HEK293 (cell line): ENCODE data around the gene KCNK15.
A peak's percentile ranks its signal among the peaks of the same experiment; 100 is the strongest.

Experiments
- CTCF ChIA-PET: fragments of 350-600 bp; formaldehyde crosslinking; extraction: SDS; loops from one replicate; lab custom pipeline; 2021; ENCODE audit warnings: antibody characterized with exemption; lab: Yijun Ruan, JAX
- POLR2A ChIA-PET: fragments of 300-600 bp; formaldehyde crosslinking; extraction: SDS; loops from one replicate; lab custom pipeline; 2020; ENCODE audit warnings: antibody characterized with exemption, inconsistent platforms; lab: Yijun Ruan, JAX
- H3K27ac ChIP-seq: fragments of 200-500 bp; sonication (Bioruptor generic); 2 replicates; pipeline ENCODE4 v1.5.1; 2014; ENCODE audit warnings: low read depth, low read length, control low read depth, inconsistent platforms; ENCODE audit errors: extremely low read depth
- H3K36me3 ChIP-seq, 2 experiments: fragments of 200-500 bp in 1 of 2; sonication (Bioruptor generic) in 1 of 2; 1 replicate in 1 of 2; 2 replicates in 1 of 2; pipeline ENCODE4 v1.5.1; 2014 to 2017; ENCODE audit warnings: inconsistent platforms in 2 of 2, low read length in 2 of 2; ENCODE audit not compliant: control insufficient read depth in 2 of 2, insufficient read depth in 1 of 2
- H3K4me1 ChIP-seq: fragments of 200-500 bp; sonication (Bioruptor generic); 2 replicates; pipeline ENCODE4 v1.5.1; 2014; ENCODE audit warnings: mild to moderate bottlenecking, low read length, inconsistent platforms; ENCODE audit not compliant: control insufficient read depth, insufficient read depth
- H3K4me3 ChIP-seq: 2 replicates; pipeline ENCODE4 v1.5.1; 2011; ENCODE audit warnings: low read depth, mild to moderate bottlenecking, control low read depth, low read length, moderate library complexity
- H3K9me3 ChIP-seq: fragments of 200-500 bp; sonication (Bioruptor generic); 2 replicates; pipeline ENCODE4 v1.5.1; 2014; ENCODE audit warnings: low read depth, low read length, inconsistent platforms; ENCODE audit not compliant: control insufficient read depth, insufficient read depth
- KLF10 ChIP-seq: fragments of 450-650 bp; IDR thresholded peaks from 2 replicates; pipeline ENCODE4 v1.5.1; 2018; ENCODE audit warnings: missing biosample characterization, mild to moderate bottlenecking, missing genetic modification characterization
- SETDB1 ChIP-seq: IDR thresholded peaks from one replicate; pipeline ENCODE4 v1.6.1; 2017; ENCODE audit warnings: mild to moderate bottlenecking, low read length, moderate library complexity, mixed read lengths; ENCODE audit not compliant: insufficient read length
- SP3 ChIP-seq: fragments of 450-650 bp; formaldehyde crosslinking; IDR thresholded peaks from 2 replicates; pipeline ENCODE4 v1.5.1; 2016; ENCODE audit warnings: missing biosample characterization, missing genetic modification characterization
- ZBTB11 ChIP-seq: fragments of 450-650 bp; formaldehyde crosslinking; conservative IDR thresholded peaks from 2 replicates; pipeline ENCODE4 v1.5.1; 2016; ENCODE audit warnings: low read depth, missing biosample characterization, missing genetic modification characterization
- ZIC2 ChIP-seq: fragments of 450-650 bp; formaldehyde crosslinking; IDR thresholded peaks from 2 replicates; pipeline ENCODE4 v1.5.1; 2016; ENCODE audit warnings: missing biosample characterization, missing genetic modification characterization
- ZNF146 ChIP-seq: fragments of 450-650 bp; formaldehyde crosslinking; IDR thresholded peaks from 2 replicates; pipeline ENCODE4 v1.5.1; 2016; ENCODE audit warnings: missing biosample characterization, missing genetic modification characterization
- ZNF2 ChIP-seq: fragments of 450-650 bp; formaldehyde crosslinking; IDR thresholded peaks from 2 replicates; pipeline ENCODE4 v1.5.1; 2016; ENCODE audit warnings: missing biosample characterization, missing genetic modification characterization
- ZNF23 ChIP-seq: fragments of 450-650 bp; formaldehyde crosslinking; IDR thresholded peaks from 2 replicates; pipeline ENCODE4 v1.5.1; 2016; ENCODE audit warnings: missing biosample characterization, missing genetic modification characterization, borderline replicate concordance
- ZNF341 ChIP-seq: fragments of 450-650 bp; formaldehyde crosslinking; IDR thresholded peaks from 2 replicates; pipeline ENCODE4; 2016; ENCODE audit warnings: low read depth, missing biosample characterization, missing genetic modification characterization
- ZNF416 ChIP-seq: fragments of 450-650 bp; formaldehyde crosslinking; IDR thresholded peaks from 2 replicates; pipeline ENCODE4 v1.5.1; 2016; ENCODE audit warnings: missing biosample characterization, missing genetic modification characterization
- ZNF561 ChIP-seq: fragments of 450-650 bp; IDR thresholded peaks from 2 replicates; pipeline ENCODE4 v1.5.1; 2018; ENCODE audit warnings: missing biosample characterization, missing genetic modification characterization, borderline replicate concordance
- ZNF707 ChIP-seq: fragments of 450-650 bp; formaldehyde crosslinking; IDR thresholded peaks from 2 replicates; pipeline ENCODE4 v1.5.1; 2016; ENCODE audit warnings: missing biosample characterization, missing genetic modification characterization
- ZNF837 ChIP-seq: fragments of 450-650 bp; formaldehyde crosslinking; IDR thresholded peaks from 2 replicates; pipeline ENCODE4 v1.5.1; 2016; ENCODE audit warnings: missing biosample characterization, missing genetic modification characterization
- TF ChIP-seq, protein P1 (sequence below): fragments of 450-650 bp; formaldehyde crosslinking; IDR thresholded peaks from 2 replicates; pipeline ENCODE4 v1.5.1; 2016; ENCODE audit warnings: missing biosample characterization, missing genetic modification characterization
- TF ChIP-seq, protein P2 (sequence below): fragments of 450-650 bp; formaldehyde crosslinking; IDR thresholded peaks from 2 replicates; pipeline ENCODE4 v1.5.1; 2017; ENCODE audit warnings: missing biosample characterization, missing genetic modification characterization
- TF ChIP-seq, protein P3 (sequence below): fragments of 450-650 bp; formaldehyde crosslinking; IDR thresholded peaks from 2 replicates; pipeline ENCODE4 v1.5.1; 2016; ENCODE audit warnings: missing biosample characterization, missing genetic modification characterization
- TF ChIP-seq, protein P4 (sequence below): fragments of 450-650 bp; formaldehyde crosslinking; IDR thresholded peaks from 2 replicates; pipeline ENCODE4 v1.5.1; 2016; ENCODE audit warnings: missing biosample characterization, missing genetic modification characterization

Gene KCNK15

GRCh38 chr20:44733341-44734069 lies 12.2 kb upstream of the KCNK15 start (continued):
- TF ChIP-seq, protein P1, sequence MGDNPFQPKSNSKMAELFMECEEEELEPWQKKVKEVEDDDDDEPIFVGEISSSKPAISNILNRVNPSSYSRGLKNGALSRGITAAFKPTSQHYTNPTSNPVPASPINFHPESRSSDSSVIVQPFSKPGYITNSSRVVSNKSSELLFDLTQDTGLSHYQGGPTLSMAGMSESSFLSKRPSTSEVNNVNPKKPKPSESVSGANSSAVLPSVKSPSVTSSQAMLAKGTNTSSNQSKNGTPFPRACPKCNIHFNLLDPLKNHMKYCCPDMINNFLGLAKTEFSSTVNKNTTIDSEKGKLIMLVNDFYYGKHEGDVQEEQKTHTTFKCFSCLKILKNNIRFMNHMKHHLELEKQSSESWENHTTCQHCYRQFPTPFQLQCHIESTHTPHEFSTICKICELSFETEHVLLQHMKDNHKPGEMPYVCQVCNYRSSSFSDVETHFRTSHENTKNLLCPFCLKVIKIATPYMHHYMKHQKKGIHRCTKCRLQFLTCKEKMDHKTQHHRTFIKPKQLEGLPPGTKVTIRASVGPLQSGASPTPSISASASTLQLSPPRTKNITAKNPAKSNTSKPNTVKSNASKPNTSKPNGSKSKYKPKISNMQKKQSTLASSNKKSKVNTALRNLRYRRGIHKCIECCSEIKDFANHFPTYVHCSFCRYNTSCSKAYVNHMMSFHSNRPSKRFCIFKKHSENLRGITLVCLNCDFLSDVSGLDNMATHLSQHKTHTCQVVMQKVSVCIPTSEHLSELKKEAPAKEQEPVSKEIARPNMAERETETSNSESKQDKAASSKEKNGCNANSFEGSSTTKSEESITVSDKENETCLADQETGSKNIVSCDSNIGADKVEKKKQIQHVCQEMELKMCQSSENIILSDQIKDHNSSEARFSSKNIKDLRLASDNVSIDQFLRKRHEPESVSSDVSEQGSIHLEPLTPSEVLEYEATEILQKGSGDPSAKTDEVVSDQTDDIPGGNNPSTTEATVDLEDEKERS (tag by site-specific recombination), result no peak
- TF ChIP-seq, protein P2, sequence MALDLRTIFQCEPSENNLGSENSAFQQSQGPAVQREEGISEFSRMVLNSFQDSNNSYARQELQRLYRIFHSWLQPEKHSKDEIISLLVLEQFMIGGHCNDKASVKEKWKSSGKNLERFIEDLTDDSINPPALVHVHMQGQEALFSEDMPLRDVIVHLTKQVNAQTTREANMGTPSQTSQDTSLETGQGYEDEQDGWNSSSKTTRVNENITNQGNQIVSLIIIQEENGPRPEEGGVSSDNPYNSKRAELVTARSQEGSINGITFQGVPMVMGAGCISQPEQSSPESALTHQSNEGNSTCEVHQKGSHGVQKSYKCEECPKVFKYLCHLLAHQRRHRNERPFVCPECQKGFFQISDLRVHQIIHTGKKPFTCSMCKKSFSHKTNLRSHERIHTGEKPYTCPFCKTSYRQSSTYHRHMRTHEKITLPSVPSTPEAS, result no peak
- TF ChIP-seq ZNF416, result no peak

- Histone ChIP-seq H3K4me3 (no peak overlapping the region), H3K9me3 (no peaks in the 10 kb centered on the region), H3K36me3 (no peaks in the 10 kb centered on the region), H3K27ac (no peak overlapping the region), H3K4me1 (no peaks in the 10 kb centered on the region)
- CTCF ChIA-PET, result interaction anchor here (8.2 kb wide), 1 partner anchor 50 kb away, joined by 208 read pairs; no protein-coding TSS in a partner anchor
- POLR2A ChIA-PET, result no interaction called here
- TF ChIP-seq ZIC2, result no peak
- TF ChIP-seq ZNF146, result no peak
- TF ChIP-seq, protein P3, sequence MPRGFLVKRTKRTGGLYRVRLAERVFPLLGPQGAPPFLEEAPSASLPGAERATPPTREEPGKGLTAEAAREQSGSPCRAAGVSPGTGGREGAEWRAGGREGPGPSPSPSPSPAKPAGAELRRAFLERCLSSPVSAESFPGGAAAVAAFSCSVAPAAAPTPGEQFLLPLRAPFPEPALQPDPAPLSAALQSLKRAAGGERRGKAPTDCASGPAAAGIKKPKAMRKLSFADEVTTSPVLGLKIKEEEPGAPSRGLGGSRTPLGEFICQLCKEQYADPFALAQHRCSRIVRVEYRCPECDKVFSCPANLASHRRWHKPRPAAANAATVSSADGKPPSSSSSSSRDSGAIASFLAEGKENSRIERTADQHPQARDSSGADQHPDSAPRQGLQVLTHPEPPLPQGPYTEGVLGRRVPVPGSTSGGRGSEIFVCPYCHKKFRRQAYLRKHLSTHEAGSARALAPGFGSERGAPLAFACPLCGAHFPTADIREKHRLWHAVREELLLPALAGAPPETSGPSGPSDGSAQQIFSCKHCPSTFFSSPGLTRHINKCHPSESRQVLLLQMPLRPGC (tag by site-specific recombination), result no peak
- TF ChIP-seq ZNF2, result no peak
- no peak for TF ChIP-seq ZNF341 (tag by site-specific recombination)
These were observed 10.7 kb upstream of the KCNK15 start for GRCh38 chr20:44734938-44735337.

- Histone ChIP-seq H3K4me1 (no peaks in the 10 kb centered on the region), H3K36me3 (no peaks in the 10 kb centered on the region)
- TF ChIP-seq ZNF561 (tag by site-specific recombination), result 0 out of 2 replicates have a peak, but pooled peaks have one; percentile 24
- no peak for TF ChIP-seq ZNF23
- TF ChIP-seq, all 188 proteins: peak for 1
- Histone ChIP-seq H3K4me3 (no peak overlapping the region), H3K27ac (no peak overlapping the region), H3K9me3 (no peaks in the 10 kb centered on the region)
- ChIA-PET POLR2A (no interaction called here), CTCF (interaction anchor here (8.2 kb wide), 1 partner anchor 51 kb away, joined by 208 read pairs; no protein-coding TSS in a partner anchor)
These were observed 9.9 kb upstream of the KCNK15 start for GRCh38 chr20:44735816-44736169.

- Histone ChIP-seq H3K9me3 (no peaks in the 10 kb centered on the region), H3K4me1 (no peaks in the 10 kb centered on the region), H3K27ac (no peak overlapping the region), H3K36me3 (no peaks in the 10 kb centered on the region), H3K4me3 (no peak overlapping the region)
- CTCF ChIA-PET, result interaction anchor here (0.8 to 3.6 kb wide), 4 partner anchors 11 to 131 kb away, joined by 5 to 21 read pairs (median 8); no protein-coding TSS in a partner anchor
- POLR2A ChIA-PET, result no interaction called here
- TF ChIP-seq ZNF707 (tag by site-specific recombination), result no peak
- TF ChIP-seq ZNF837 (tag by site-specific recombination), result no peak
- TF ChIP-seq SETDB1, result no peak
- TF ChIP-seq, protein P4, sequence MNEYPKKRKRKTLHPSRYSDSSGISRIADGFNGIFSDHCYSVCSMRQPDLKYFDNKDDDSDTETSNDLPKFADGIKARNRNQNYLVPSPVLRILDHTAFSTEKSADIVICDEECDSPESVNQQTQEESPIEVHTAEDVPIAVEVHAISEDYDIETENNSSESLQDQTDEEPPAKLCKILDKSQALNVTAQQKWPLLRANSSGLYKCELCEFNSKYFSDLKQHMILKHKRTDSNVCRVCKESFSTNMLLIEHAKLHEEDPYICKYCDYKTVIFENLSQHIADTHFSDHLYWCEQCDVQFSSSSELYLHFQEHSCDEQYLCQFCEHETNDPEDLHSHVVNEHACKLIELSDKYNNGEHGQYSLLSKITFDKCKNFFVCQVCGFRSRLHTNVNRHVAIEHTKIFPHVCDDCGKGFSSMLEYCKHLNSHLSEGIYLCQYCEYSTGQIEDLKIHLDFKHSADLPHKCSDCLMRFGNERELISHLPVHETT (tag by site-specific recombination), result no peak
- peak; percentile 86 for TF ChIP-seq ZBTB11 (tag by site-specific recombination)
- TF ChIP-seq SP3 (tag by site-specific recombination), result peak; percentile 45
- TF ChIP-seq ZIC2, result 0 out of 2 replicates have a peak, but pooled peaks have one; percentile 8
- no peak for TF ChIP-seq KLF10 (tag by site-specific recombination)
These were observed 9.3 kb upstream of the KCNK15 start for GRCh38 chr20:44736170-44737021.
